Karpas-422 (cell line): ENCODE measurements around the gene METTL27. TPM values are rescaled to one million over a fixed set of nuclear protein-coding genes. Genes with fewer than 3 reads are reported as not detected.

Source experiments
- DNase-seq: peaks from one replicate; pipeline ENCODE4 v3.0.0-alpha.2; 2015
- H2AFZ ChIP-seq: fragments of 200-600 bp; sonication (generic); 2 replicates; pipeline ENCODE4 v1.6.1; 2014; ENCODE audit warnings: antibody characterized with exemption, low read length, mixed read lengths
- H3K27ac ChIP-seq: fragments of 200-600 bp; sonication (generic); 2 replicates; pipeline ENCODE4 v1.5.1; 2014; ENCODE audit warnings: mild to moderate bottlenecking, low read length, moderate library complexity
- H3K27me3 ChIP-seq: fragments of 200-600 bp; sonication (generic); 2 replicates; pipeline ENCODE4 v1.6.1; 2014; ENCODE audit warnings: low read length, mixed read lengths
- H3K36me3 ChIP-seq: fragments of 200-600 bp; sonication (generic); 2 replicates; pipeline ENCODE4 v1.6.1; 2014; ENCODE audit warnings: low read length, mixed read lengths; ENCODE audit not compliant: insufficient read depth
- H3K4me1 ChIP-seq: fragments of 200-600 bp; sonication (generic); 2 replicates; pipeline ENCODE4 v1.6.1; 2014; ENCODE audit warnings: mild to moderate bottlenecking, low read length, mixed read lengths
- H3K4me2 ChIP-seq: fragments of 200-600 bp; sonication (generic); 2 replicates; pipeline ENCODE4 v1.6.1; 2014; ENCODE audit warnings: low read length, low read depth, mild to moderate bottlenecking; ENCODE audit not compliant: poor library complexity, severe bottlenecking
- H3K4me3 ChIP-seq: fragments of 200-600 bp; sonication (generic); 2 replicates; pipeline ENCODE4 v1.5.1; 2014; ENCODE audit warnings: mild to moderate bottlenecking, antibody characterized with exemption, low read length, mixed read lengths
- H3K79me2 ChIP-seq: fragments of 200-600 bp; sonication (generic); 2 replicates; pipeline ENCODE4 v1.6.1; 2014; ENCODE audit warnings: mild to moderate bottlenecking, low read length, mixed read lengths
- H3K9ac ChIP-seq: fragments of 200-600 bp; sonication (generic); 2 replicates; pipeline ENCODE4 v1.6.0; 2014; ENCODE audit warnings: low read length
- H3K9me2 ChIP-seq: fragments of 200-600 bp; sonication (generic), shearing (Covaris generic); replicated peaks from 2 replicates; pipeline ENCODE4 v1.6.0; 2014; ENCODE audit warnings: mild to moderate bottlenecking, low read length, moderate library complexity; ENCODE audit not compliant: insufficient read depth
- H3K9me3 ChIP-seq: fragments of 300-700, 200-600 bp; sonication (generic); 2 replicates; pipeline ENCODE4 v1.6.1; 2014; ENCODE audit warnings: low read length, mixed read lengths
- H4K20me1 ChIP-seq: fragments of 200-600 bp; sonication (generic); 2 replicates; pipeline ENCODE4 v1.6.1; 2014; ENCODE audit warnings: mild to moderate bottlenecking, antibody characterized with exemption, low read length, low read depth; ENCODE audit not compliant: insufficient read depth
- total RNA-seq: library from RNA; depleted of rRNA; stranded (reverse); fragments of >200 nt; shearing (Covaris generic); gene quantifications from 2 replicates; pipeline ENCODE4 v1.2.3, GENCODE V29; 2014; ENCODE audit warnings: low replicate concordance

METTL27 gene
- total RNA-seq, 1 experiment from 2014 or later: not detected

DNA sequence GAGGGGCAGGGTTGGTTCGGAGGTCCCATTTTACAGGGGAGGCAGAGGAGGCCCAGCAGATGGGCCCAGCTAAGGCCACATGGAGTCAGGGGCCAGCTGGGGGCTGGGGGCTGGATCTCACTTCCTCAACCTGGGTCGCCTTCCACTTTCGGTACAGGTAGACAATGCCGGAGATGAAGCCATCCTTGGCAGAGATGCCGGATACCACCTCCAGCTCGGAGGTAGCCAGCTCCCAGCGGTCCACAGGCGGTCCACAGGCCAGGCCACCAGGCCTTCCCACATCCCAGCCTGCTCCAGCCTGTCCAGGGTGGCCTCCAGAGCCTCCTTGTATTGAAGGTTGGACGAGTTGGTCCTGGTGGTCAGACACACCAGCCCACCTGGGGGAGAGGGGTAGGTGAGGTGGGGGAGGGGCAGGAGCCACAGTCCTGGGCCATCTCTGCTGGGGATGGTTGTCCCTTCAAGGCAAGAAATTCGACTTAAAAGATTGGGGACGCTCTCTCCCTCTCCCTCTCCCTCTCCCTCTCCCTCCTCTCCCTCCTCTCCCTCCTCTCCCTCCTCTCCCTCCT lies 7.6 kb downstream of the METTL27 start:
- no peaks in the 10 kb centered on the region for H3K27me3 ChIP-seq
- H3K4me3 ChIP-seq: no peak overlapping the region
- no peak overlapping the region for H3K4me2 ChIP-seq
- no peaks in the 10 kb centered on the region for H4K20me1 ChIP-seq
- H3K79me2 ChIP-seq: no peaks in the 10 kb centered on the region
- no peak overlapping the region for H3K27ac ChIP-seq
- DNase-seq: no peak
- H3K4me1 ChIP-seq: no peaks in the 10 kb centered on the region
- H3K9me3 ChIP-seq: no peaks in the 10 kb centered on the region
- no peaks in the 10 kb centered on the region for H3K36me3 ChIP-seq
- H2AFZ ChIP-seq: no peak overlapping the region
- H3K9ac ChIP-seq: no peak overlapping the region
- H3K9me2 ChIP-seq: no peaks in the 10 kb centered on the region

DNA sequence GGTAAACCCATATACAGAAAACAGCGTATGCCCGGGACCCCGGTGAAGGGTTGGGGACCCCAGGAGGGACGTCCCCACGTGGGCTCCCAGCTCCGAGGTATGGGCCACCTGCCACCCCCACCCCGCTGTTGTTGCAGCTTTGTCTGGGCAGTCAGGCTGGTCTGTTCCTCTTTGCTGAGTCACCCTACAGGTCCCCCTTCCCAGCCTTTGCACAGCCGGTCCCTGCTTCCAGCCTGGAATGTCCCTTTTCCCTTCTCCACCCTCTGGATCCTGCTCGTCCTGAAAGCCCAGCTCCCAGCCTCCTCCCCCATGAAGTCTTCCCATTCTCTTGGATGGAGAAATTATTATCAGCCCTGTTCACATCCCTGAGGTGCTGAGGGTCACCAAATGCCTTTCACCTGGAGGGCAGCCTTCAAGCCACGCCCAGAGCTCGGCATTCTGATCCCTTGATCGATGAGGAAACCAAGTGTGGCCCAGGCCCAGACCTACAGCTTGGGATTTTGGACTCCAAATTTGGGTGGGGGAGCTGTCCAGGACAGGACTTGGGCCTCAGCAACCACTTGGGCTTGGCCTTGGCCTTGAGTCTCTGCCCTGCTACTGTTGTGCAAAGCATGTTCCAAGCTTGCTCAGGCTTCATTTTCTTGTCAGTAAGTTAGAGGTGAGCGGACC lies 8.9 kb downstream of the METTL27 start:
- H3K27me3 ChIP-seq: no peaks in the 10 kb centered on the region
- no peak overlapping the region for H3K4me2 ChIP-seq
- H3K79me2 ChIP-seq: no peaks in the 10 kb centered on the region
- no peaks in the 10 kb centered on the region for H3K9me3 ChIP-seq
- DNase-seq: no peak
- H3K27ac ChIP-seq: no peak overlapping the region
- no peaks in the 10 kb centered on the region for H4K20me1 ChIP-seq
- H3K9ac ChIP-seq: no peak overlapping the region
- no peaks in the 10 kb centered on the region for H3K36me3 ChIP-seq
- H2AFZ ChIP-seq: no peak overlapping the region
- H3K9me2 ChIP-seq: no peaks in the 10 kb centered on the region
- no peaks in the 10 kb centered on the region for H3K4me1 ChIP-seq
- H3K4me3 ChIP-seq: no peak overlapping the region

- Histone ChIP-seq H3K4me3 (no peak overlapping the region), H3K36me3 (no peaks in the 10 kb centered on the region), H3K27ac (no peak overlapping the region), H3K9me3 (no peaks in the 10 kb centered on the region), H3K27me3 (no peaks in the 10 kb centered on the region), H3K9ac (no peak overlapping the region), H3K4me1 (no peaks in the 10 kb centered on the region), H2AFZ (no peak overlapping the region), H3K9me2 (no peaks in the 10 kb centered on the region), H4K20me1 (no peaks in the 10 kb centered on the region), H3K79me2 (no peaks in the 10 kb centered on the region), H3K4me2 (no peak overlapping the region)
- no peak for DNase-seq
These were observed 9.5 kb downstream of the METTL27 start for GRCh38 chr7:73832806-73833205.

DNA sequence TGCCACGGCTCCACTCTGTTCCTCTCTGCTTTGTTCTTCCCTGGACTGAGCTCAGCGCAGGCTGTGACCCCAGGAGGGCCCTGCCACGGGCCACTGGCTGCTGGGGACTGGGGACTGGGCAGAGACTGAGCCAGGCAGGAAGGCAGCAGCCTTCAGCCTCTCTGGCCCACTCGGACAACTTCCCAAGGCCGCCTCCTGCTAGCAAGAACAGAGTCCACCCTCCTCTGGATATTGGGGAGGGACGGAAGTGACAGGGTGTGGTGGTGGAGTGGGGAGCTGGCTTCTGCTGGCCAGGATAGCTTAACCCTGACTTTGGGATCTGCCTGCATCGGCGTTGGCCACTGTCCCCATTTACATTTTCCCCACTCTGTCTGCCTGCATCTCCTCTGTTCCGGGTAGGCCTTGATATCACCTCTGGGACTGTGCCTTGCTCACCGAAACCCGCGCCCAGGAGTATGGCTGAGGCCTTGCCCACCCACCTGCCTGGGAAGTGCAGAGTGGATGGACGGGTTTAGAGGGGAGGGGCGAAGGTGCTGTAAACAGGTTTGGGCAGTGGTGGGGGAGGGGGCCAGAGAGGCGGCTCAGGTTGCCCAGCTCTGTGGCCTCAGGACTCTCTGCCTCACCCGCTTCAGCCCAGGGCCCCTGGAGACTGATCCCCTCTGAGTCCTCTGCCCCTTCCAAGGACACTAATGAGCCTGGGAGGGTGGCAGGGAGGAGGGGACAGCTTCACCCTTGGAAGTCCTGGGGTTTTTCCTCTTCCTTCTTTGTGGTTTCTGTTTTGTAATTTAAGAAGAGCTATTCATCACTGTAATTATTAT lies 10.3 kb downstream of the METTL27 start:
- Histone ChIP-seq H3K9ac (no peak overlapping the region), H3K36me3 (no peaks in the 10 kb centered on the region), H4K20me1 (no peaks in the 10 kb centered on the region), H3K4me3 (no peak overlapping the region), H3K4me2 (no peak overlapping the region), H3K27me3 (no peaks in the 10 kb centered on the region), H2AFZ (no peak overlapping the region), H3K79me2 (no peaks in the 10 kb centered on the region), H3K9me3 (no peaks in the 10 kb centered on the region), H3K9me2 (no peaks in the 10 kb centered on the region), H3K27ac (no peak overlapping the region), H3K4me1 (no peaks in the 10 kb centered on the region)
- DNase-seq: no peak

GRCh38 chr7:73831584-73831833 lies 10.8 kb downstream of the METTL27 start:
- H3K4me3 ChIP-seq: no peak overlapping the region
- no peak for DNase-seq
- H3K27me3 ChIP-seq: no peaks in the 10 kb centered on the region
- no peaks in the 10 kb centered on the region for H3K79me2 ChIP-seq
- H3K9me3 ChIP-seq: no peaks in the 10 kb centered on the region
- no peaks in the 10 kb centered on the region for H3K9me2 ChIP-seq
- H2AFZ ChIP-seq: no peak overlapping the region
- H4K20me1 ChIP-seq: no peaks in the 10 kb centered on the region
- no peak overlapping the region for H3K27ac ChIP-seq
- H3K4me1 ChIP-seq: no peaks in the 10 kb centered on the region
- H3K9ac ChIP-seq: no peak overlapping the region
- no peak overlapping the region for H3K4me2 ChIP-seq
- H3K36me3 ChIP-seq: no peaks in the 10 kb centered on the region

DNA sequence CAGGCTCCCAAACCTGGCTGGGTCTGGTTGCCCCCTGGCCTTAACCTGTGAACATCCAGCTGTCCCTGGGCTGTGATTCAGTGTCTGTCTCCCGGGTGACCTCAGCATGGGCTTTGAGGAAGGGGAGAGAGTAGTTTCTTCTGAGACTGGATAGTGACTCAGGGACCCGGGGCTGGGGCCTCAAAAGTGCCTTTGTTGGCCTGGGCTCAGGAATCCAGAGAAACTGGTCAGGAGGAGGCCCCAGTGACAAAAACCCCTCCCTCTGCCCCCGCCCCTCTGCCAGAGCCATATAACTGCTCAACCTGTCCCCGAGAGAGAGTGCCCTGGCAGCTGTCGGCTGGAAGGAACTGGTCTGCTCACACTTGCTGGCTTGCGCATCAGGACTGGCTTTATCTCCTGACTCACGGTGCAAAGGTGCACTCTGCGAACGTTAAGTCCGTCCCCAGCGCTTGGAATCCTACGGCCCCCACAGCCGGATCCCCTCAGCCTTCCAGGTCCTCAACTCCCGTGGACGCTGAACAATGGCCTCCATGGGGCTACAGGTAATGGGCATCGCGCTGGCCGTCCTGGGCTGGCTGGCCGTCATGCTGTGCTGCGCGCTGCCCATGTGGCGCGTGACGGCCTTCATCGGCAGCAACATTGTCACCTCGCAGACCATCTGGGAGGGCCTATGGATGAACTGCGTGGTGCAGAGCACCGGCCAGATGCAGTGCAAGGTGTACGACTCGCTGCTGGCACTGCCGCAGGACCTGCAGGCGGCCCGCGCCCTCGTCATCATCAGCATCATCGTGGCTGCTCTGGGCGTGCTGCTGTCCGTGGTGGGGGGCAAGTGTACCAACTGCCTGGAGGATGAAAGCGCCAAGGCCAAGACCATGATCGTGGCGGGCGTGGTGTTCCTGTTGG lies 11.4 kb downstream of the METTL27 start, which contains the start of gene CLDN4:
Gene CLDN4 (plus strand): TSS at position 316 of the 903 bp plus-strand sequence. CDS start 206 bp downstream, at position 522.
- H3K36me3 ChIP-seq: no peaks in the 10 kb centered on the region
- no peaks in the 10 kb centered on the region for H3K9me2 ChIP-seq
- H3K9me3 ChIP-seq: no peaks in the 10 kb centered on the region
- no peak within 1 kb of the TSS for H2AFZ ChIP-seq
- no peak within 1 kb of the TSS for H3K4me3 ChIP-seq
- H3K4me2 ChIP-seq: no peak within 1 kb of the TSS
- H3K9ac ChIP-seq: no peak within 1 kb of the TSS
- no peaks in the 10 kb centered on the region for H3K27me3 ChIP-seq
- H3K4me1 ChIP-seq: no peaks in the 10 kb centered on the region
- H4K20me1 ChIP-seq: no peaks in the 10 kb centered on the region
- DNase-seq: no peak
- no peaks in the 10 kb centered on the region for H3K79me2 ChIP-seq
- H3K27ac ChIP-seq: no peak within 1 kb of the TSS

GRCh38 chr7:73829921-73830680 lies 12.2 kb downstream of the METTL27 start:
- H3K9me2 ChIP-seq: no peaks in the 10 kb centered on the region
- no peaks in the 10 kb centered on the region for H3K36me3 ChIP-seq
- H3K4me2 ChIP-seq: no peak overlapping the region
- no peak overlapping the region for H3K9ac ChIP-seq
- H3K79me2 ChIP-seq: no peaks in the 10 kb centered on the region
- no peak for DNase-seq
- H3K9me3 ChIP-seq: no peaks in the 10 kb centered on the region
- no peaks in the 10 kb centered on the region for H4K20me1 ChIP-seq
- no peaks in the 10 kb centered on the region for H3K27me3 ChIP-seq
- H3K4me3 ChIP-seq: no peak overlapping the region
- H3K27ac ChIP-seq: no peak overlapping the region
- no peak overlapping the region for H2AFZ ChIP-seq
- no peaks in the 10 kb centered on the region for H3K4me1 ChIP-seq
